IPS DF 4.7 (cell line): ENCODE results near the gene ACAP3.
"Not testable (repeated sequence)": the region's sequence is repeated elsewhere in the genome, so short reads cannot be mapped to it uniquely, and the experiment has no call there.

ENCODE experiments used
- DNase-seq: peaks from one replicate; pipeline ENCODE4 v3.0.0-alpha.2; 2013; ENCODE audit warnings: low spot score; ENCODE audit errors: extremely low read depth

Gene ACAP3

GRCh38 chr1:1330366-1331067, 22.8 kb upstream of the ACAP3 start:
- no peak for DNase-seq

- DNase-seq, result no peak
Observed at GRCh38 chr1:1329304-1330210, 21.8 kb upstream of the ACAP3 start.

- DNase-seq, result no peak
Observed at GRCh38 chr1:1328254-1328653, 20.5 kb upstream of the ACAP3 start.

GRCh38 chr1:1327291-1327690, 19.6 kb upstream of the ACAP3 start:
- DNase-seq, result no peak

DNA sequence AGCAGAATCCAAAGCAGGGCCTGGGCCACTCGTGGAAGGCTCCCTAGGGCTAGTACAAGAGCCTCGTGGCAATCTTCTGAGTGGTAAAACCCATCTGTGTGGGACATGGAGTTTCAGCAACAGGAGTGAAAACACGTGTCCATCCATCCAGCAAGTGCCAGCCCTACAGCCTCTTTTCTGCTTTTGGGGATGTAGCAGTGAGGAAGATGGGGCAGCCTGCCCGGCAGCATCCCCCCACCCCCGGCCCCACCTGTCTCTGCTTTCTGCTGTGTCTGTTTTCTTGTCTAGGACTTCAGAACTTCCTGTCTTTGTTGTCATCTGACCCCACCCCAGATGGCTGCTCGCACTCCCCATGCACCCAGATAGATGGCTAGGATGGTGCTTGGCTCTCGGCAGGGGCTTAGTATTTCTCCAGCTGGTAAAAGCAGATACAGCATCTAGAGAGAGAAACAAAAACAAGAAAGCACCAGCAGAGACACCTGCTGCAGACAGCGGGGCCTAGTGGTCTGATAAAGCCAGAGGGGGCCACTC, 18.4 kb upstream of the ACAP3 start:
- no peak for DNase-seq

DNA sequence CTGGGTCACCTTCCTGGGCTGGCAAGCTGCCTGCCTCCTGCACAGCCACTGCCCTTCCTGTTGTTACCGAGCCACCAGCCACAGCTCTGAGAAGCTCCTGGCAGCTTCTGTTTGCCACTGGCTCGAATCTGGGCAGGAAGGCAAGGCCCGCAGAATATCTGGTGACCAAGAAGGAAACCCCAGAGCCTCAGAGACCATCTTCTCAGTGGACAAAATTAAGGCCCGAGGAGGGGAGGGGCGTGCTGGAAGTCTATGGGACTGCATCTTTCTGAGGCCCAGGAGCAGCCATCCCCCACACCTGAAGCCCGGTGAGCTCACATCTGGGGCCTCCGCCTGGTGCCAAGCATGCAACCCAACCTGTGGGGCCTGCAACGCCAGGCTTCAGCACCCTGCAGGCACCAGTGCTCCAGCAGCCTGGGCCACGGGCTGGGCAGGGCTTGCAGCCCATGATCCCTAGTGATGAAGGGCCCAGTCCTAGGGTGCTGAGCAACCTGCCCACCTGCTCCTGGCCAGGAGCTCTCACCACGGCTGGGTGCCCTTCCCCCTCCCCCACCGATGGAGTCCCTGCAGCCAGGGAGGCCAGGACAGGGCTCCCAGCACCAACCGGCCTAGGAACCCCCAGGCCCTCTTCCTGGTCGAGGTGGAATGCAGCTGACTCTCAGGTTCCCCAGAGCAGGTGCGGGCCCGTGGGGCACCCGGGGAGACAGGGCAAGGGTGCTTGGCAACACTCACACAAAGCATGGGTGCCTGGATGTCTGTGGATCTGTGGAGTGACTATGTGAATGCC, 17.8 kb upstream of the ACAP3 start:
- DNase-seq, result no peak

- no peak for DNase-seq
Observed at GRCh38 chr1:1324524-1325287, 17.0 kb upstream of the ACAP3 start, which contains the start of the genes CPTP and INTS11. Gene CPTP, plus strand, starts transcription at chr1:1324802. Its CDS starts 2,109 bp downstream, at chr1:1326911. Gene INTS11, minus strand, starts transcription at chr1:1324660. Its CDS starts 52 bp downstream, at chr1:1324608.

GRCh38 chr1:1324084-1324523, 16.4 kb upstream of the ACAP3 start:
- DNase-seq, result no peak

- no peak for DNase-seq
Observed at GRCh38 chr1:1322952-1323351, 15.2 kb upstream of the ACAP3 start.

GRCh38 chr1:1322418-1322817, 14.7 kb upstream of the ACAP3 start:
- DNase-seq, result no peak

DNA sequence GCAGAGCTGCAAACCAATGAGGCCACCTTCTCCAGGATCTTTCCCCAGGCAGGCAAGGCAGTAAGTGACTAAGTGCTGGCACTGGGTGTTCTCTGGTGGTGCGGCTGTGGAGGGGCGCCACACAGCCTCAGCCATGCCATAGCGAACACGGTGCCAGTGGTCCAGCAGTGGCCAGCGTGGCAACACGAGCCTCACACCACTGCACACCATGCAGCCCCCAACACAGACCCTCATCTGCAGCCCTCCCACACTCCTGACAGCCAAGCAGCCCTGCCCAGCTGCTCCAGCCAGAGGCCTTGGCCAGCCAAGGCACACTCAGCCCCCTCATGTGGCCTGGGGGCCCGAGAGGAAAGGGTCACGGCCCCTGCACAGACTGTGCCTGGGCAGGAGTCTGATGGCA, 13.7 kb upstream of the ACAP3 start:
- DNase-seq, result no peak

- DNase-seq, result no peak
Observed at GRCh38 chr1:1320666-1321448, 13.1 kb upstream of the ACAP3 start.

GRCh38 chr1:1319646-1319941, 11.9 kb upstream of the ACAP3 start:
- no peak for DNase-seq

GRCh38 chr1:1318777-1319645, 11.3 kb upstream of the ACAP3 start:
- DNase-seq, result no peak

DNA sequence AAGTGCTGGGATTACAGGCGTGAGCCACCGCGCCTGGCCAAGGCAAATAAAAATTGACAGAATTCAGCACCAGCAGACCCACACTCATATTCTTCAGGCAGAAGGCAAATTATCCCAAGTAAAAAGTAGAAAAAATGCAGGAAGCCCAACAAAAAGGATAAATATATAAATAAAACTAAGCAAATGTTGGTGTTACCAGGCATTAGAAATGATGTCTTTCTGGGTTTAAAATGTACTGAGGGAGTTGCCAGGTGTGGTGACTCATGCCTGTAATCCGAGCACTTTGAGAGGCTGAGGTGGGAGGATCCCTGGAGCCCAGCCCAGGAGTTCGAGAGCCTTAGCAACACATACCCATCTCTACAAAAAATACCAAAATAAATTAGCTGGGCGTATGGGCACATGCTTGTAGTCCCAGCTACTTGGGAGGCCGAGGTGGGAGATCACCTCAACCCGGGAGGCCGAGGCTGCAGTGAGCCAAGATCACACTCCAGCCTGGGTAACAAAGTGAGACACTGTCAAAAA, 10.5 kb upstream of the ACAP3 start:
- DNase-seq, result no peak

DNA sequence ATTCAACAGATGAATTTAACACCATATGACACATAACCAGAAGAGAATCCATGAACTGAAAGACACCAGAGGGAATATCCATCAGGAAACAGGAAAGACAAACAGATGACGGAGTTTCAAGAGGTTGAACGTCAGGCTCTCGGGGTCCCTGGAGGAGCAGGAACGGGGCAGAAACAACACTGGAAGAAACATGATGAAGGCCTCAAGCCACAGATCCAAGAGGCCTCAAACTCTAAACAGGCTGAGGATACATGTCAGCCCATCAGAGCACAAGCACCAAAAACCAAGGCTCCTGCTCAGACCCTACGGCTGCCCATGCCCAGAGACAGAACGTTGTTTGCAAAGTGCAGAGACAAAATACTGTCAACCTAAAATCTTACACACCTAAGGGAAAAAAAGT, 9.7 kb upstream of the ACAP3 start:
- DNase-seq, result no peak

DNA sequence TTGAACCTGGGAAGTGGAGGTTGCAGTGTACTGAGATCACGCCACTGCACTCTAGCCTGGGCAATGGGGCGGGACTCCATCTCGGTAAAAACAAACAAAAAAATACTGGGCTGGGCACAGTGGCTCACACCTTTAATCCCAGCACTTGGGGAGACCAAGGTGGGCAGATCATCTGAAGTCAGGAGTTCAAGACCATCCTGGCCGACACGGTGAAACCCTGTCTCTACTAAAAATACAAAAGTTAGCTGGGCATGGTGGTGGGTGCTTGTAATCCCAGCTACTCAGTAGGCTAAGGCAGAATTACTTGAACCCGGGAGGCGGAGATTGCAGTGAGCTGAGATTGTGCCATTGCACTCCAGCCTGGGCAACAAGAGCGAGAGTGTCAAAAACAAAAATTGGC, 8.5 kb upstream of the ACAP3 start:
- not testable (repeated sequence) for DNase-seq

DNA sequence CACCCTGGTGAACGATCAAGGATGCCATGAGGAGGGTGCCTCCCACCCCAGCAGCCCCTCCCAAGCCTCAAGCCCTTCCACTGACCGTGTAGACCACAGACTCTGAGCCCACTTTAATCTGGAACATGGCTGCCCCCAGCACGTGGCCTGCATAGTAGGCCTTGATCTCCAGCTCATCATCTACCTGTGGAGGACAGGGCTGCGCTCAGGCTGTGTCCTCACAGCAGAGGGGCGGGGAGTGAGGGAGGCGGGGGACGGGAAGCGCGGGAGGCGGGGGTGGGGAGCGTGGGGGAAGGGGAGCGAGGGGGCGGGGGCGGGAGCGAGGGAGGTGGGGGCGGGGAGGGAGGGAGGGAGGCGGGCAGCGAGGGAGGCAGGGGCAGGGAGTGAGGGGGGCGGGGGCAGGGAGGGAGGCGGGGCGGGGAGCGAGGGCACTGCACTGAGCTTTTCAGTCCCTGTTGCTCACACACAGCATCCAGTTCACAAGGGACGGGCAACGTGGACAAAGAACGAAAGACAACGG, 7.8 kb upstream of the ACAP3 start:
- no peak for DNase-seq
